Smooth muscle cell (in vitro differentiated cells): Measurements from ENCODE around the gene OR51M1. TPM values are rescaled to one million over a fixed set of nuclear protein-coding genes. Genes with fewer than 3 reads are reported as not detected.

Experiments
- DNase-seq: peaks from one replicate; lab custom pipeline; 2025; ENCODE audit not compliant: unreplicated experiment; lab: John Stamatoyannopoulos, UW
- H2AFZ ChIP-seq: fragments of 200-600 bp; sonication (generic); 2 replicates; pipeline ENCODE4 v1.6.0; 2016; ENCODE audit warnings: antibody characterized with exemption, low read depth, mild to moderate bottlenecking
- H3F3A ChIP-seq: fragments of 200-600 bp; sonication (generic); 2 replicates; pipeline ENCODE4 v1.6.0; 2017; ENCODE audit warnings: antibody characterized with exemption, low read depth
- H3K27ac ChIP-seq: fragments of 200-600 bp; sonication (generic); 2 replicates; pipeline ENCODE4 v1.5.1; 2016; ENCODE audit warnings: low read depth, mild to moderate bottlenecking
- H3K27me3 ChIP-seq: fragments of 200-600 bp; sonication (generic); 2 replicates; pipeline ENCODE4 v1.6.1; 2016; ENCODE audit warnings: low read depth, mild to moderate bottlenecking
- H3K36me3 ChIP-seq: fragments of 200-600 bp; sonication (generic); 2 replicates; pipeline ENCODE4 v1.5.1; 2016; ENCODE audit warnings: low read depth
- H3K4me1 ChIP-seq: fragments of 200-600 bp; sonication (generic); 2 replicates; pipeline ENCODE4 v1.5.1; 2016; ENCODE audit warnings: low read depth
- H3K4me2 ChIP-seq: fragments of 200-600 bp; sonication (generic); 2 replicates; pipeline ENCODE4 v1.6.0; 2016; ENCODE audit warnings: mild to moderate bottlenecking
- H3K4me3 ChIP-seq: fragments of 200-600 bp; sonication (generic); 2 replicates; pipeline ENCODE4 v1.5.1; 2016; ENCODE audit warnings: mild to moderate bottlenecking
- H3K79me2 ChIP-seq: fragments of 200-600 bp; sonication (generic); 2 replicates; pipeline ENCODE4 v1.6.0; 2016; ENCODE audit warnings: low read depth, mild to moderate bottlenecking
- H3K9ac ChIP-seq: fragments of 200-600 bp; sonication (generic); 2 replicates; pipeline ENCODE4 v1.6.0; 2016; ENCODE audit warnings: low read depth
- H3K9me3 ChIP-seq: fragments of 200-600 bp; sonication (generic); replicated peaks from 2 replicates; pipeline ENCODE4 v1.5.1; 2016; ENCODE audit warnings: low read depth
- H4K20me1 ChIP-seq: fragments of 200-600 bp; sonication (generic); 2 replicates; pipeline ENCODE4 v1.6.0; 2016; ENCODE audit warnings: low read depth
- WGBS: methylation state at CpG from one replicate; pipeline ENCODE4 v1.1.7; 2016; ENCODE audit warnings: low lambda C conversion rate; 5-methylcytosine and 5-hydroxymethylcytosine counted together
- polyA plus RNA-seq: library from polyadenylated mRNA; unstranded; fragments of >200 nt; fragmentation: Nextera tagmentation; extraction: Ambion mirVana; gene quantifications from 2 replicates; pipeline ENCODE4 v1.2.1, GENCODE V29; 2016
- total RNA-seq: library from RNA; depleted of rRNA; stranded (reverse); fragments of >200 nt; gene quantifications from 2 replicates; pipeline ENCODE4 v1.2.3, GENCODE V29; 2014
- TF ChIP-seq, protein P1 (sequence below): fragments of 200-600 bp; sonication (generic); IDR thresholded peaks from 2 replicates; pipeline ENCODE4 v1.5.1; 2017; ENCODE audit warnings: borderline replicate concordance, mild to moderate bottlenecking, antibody characterized with exemption; ENCODE audit not compliant: insufficient read depth, poor library complexity, severe bottlenecking

OR51M1 gene
- total and polyA plus RNA-seq, 2 experiments from 2014 or later = not detected

DNA sequence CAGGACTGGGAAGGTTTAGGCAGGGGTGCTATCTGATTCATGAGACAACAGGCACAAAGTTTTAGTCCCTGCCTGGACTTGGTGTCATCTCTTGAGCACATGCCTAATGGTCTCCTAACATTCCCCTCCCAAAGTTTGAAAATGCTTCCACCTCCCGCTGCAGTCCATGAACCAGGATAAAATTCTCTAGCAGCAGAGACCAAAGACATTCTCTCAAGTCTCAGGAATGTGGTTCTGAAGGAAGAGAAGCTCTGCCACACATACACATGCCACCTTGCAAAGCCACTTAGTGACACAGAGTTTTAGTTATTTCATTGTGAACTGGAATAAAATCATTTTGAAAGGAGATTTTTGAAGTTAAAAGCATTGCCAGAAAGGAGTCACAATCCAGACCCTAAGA lies 16.8 kb upstream of the OR51M1 start:
- H3K79me2 ChIP-seq = no peaks in the 10 kb centered on the region
- no peak overlapping the region for H2AFZ ChIP-seq
- no peak overlapping the region for H3K4me3 ChIP-seq
- H4K20me1 ChIP-seq = no peaks in the 10 kb centered on the region
- H3K9me3 ChIP-seq = no peaks in the 10 kb centered on the region
- TF ChIP-seq, protein P1, sequence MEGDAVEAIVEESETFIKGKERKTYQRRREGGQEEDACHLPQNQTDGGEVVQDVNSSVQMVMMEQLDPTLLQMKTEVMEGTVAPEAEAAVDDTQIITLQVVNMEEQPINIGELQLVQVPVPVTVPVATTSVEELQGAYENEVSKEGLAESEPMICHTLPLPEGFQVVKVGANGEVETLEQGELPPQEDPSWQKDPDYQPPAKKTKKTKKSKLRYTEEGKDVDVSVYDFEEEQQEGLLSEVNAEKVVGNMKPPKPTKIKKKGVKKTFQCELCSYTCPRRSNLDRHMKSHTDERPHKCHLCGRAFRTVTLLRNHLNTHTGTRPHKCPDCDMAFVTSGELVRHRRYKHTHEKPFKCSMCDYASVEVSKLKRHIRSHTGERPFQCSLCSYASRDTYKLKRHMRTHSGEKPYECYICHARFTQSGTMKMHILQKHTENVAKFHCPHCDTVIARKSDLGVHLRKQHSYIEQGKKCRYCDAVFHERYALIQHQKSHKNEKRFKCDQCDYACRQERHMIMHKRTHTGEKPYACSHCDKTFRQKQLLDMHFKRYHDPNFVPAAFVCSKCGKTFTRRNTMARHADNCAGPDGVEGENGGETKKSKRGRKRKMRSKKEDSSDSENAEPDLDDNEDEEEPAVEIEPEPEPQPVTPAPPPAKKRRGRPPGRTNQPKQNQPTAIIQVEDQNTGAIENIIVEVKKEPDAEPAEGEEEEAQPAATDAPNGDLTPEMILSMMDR = no peak
- no peaks in the 10 kb centered on the region for H3K36me3 ChIP-seq
- no peak for DNase-seq
- H3K9ac ChIP-seq = no peak overlapping the region
- H3K4me1 ChIP-seq = no peaks in the 10 kb centered on the region
- no peak overlapping the region for H3K27ac ChIP-seq
- 0% methylated on average over 1 of the region's 1 CpG for WGBS
- H3F3A ChIP-seq = no peaks in the 10 kb centered on the region
- no peak overlapping the region for H3K4me2 ChIP-seq
- no peaks in the 10 kb centered on the region for H3K27me3 ChIP-seq

DNA sequence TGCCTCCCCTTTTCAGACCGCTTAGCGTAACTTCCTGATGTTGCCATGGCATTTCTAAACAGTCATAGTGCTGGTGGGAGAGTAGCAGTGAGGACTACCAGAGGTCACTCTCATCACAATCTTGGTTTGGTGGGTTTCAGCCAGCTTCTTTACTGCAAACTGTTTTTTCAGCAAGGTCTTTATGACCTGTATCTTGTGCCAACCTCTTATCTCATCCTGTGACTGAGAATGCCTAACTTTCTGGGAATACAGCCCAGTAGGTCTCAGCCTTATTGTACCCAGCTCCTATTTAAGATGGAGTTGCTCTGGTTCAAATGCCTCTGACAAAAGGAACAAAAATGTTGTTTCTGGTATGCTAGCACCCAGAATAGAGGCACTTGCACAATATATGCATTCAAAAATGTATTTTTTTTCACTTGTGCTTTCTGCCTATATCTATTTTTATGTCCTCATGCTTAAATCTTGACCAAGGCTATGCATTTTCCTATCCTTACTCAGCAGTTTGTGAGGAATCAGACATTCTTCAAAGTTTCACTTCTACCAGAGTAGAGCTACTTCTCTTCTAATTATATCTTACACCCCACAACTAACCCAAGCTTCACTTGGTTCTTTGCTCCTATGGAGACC lies 16.1 kb upstream of the OR51M1 start:
- TF ChIP-seq, protein P1 = no peak
- no peaks in the 10 kb centered on the region for H3K4me1 ChIP-seq
- no peaks in the 10 kb centered on the region for H3K27me3 ChIP-seq
- WGBS = 44% methylated on average over 2 of the region's 2 CpGs
- H3K36me3 ChIP-seq = no peaks in the 10 kb centered on the region
- no peak overlapping the region for H2AFZ ChIP-seq
- no peaks in the 10 kb centered on the region for H4K20me1 ChIP-seq
- H3K4me2 ChIP-seq = no peak overlapping the region
- H3K9me3 ChIP-seq = no peaks in the 10 kb centered on the region
- H3K79me2 ChIP-seq = no peaks in the 10 kb centered on the region
- no peaks in the 10 kb centered on the region for H3F3A ChIP-seq
- no peak overlapping the region for H3K27ac ChIP-seq
- H3K4me3 ChIP-seq = no peak overlapping the region
- DNase-seq = no peak
- no peak overlapping the region for H3K9ac ChIP-seq

DNA sequence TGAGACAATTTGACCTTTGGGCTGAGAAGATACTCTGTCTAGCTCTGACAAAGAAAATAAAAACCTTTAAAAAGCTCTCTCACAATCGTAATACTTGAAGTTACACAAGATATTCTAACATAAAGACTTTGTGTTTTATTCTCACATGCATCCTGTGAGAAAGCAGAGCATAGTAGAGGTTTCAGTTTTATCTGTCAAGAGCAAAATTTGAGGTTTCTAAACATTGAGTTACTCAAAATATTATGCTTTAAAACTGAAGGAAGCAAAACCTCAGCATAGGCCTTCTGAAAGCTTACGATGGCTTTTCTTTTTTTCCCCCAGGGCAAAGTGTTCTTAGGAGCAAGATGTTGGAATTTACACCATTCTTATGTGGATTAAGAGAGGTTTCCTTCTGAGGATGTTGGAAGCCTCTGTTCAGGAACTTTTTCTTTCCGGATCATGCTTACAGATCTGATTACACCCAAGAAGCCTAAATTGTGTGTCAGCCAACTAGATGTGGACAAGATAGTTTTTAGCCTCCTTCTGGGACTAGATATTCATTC lies 15.0 kb upstream of the OR51M1 start:
- Histone ChIP-seq H4K20me1 (no peaks in the 10 kb centered on the region), H3F3A (no peaks in the 10 kb centered on the region), H3K79me2 (no peaks in the 10 kb centered on the region), H3K4me2 (no peak overlapping the region), H3K36me3 (no peaks in the 10 kb centered on the region), H3K4me1 (no peaks in the 10 kb centered on the region), H3K9me3 (no peaks in the 10 kb centered on the region), H3K27ac (no peak overlapping the region), H3K4me3 (no peak overlapping the region), H3K27me3 (no peaks in the 10 kb centered on the region), H2AFZ (no peak overlapping the region), H3K9ac (no peak overlapping the region)
- WGBS = 18% methylated on average over 3 of the region's 3 CpGs
- DNase-seq = no peak
- TF ChIP-seq, protein P1 = no peak

DNA sequence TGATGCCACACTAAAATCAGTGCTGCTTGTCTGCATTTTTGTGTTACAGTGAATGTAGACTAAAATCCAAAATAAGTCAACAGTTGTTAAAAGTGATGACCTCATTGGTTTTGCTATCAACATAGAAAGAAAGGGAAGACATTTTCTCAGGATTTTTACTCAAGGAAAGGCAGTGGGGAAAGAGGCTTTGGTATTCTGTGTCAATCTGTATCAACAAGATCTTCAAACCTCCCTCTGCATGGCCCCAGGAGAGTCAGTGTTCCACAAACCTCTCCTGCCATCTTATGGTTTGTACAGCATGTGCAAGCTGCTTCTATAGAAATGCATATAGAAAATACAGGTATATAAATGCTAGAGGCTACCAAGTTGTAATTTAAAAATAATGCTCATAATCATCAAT lies 13.8 kb upstream of the OR51M1 start:
- Histone ChIP-seq H3K9me3 (no peaks in the 10 kb centered on the region), H3K4me1 (no peaks in the 10 kb centered on the region), H3K36me3 (no peaks in the 10 kb centered on the region), H2AFZ (no peak overlapping the region), H3K9ac (no peak overlapping the region), H4K20me1 (no peaks in the 10 kb centered on the region), H3F3A (no peaks in the 10 kb centered on the region), H3K27me3 (no peaks in the 10 kb centered on the region), H3K27ac (no peak overlapping the region), H3K4me2 (no peak overlapping the region), H3K4me3 (no peak overlapping the region), H3K79me2 (no peaks in the 10 kb centered on the region)
- TF ChIP-seq, protein P1 = peak; percentile 39
- no peak for DNase-seq
